GM12874 (cell line): ENCODE measurements around the gene RFLNA.

Experiments used
- TF ChIP-seq, protein P1 (sequence below): IDR thresholded peaks from 2 replicates; pipeline ENCODE4 v1.5.1; 2011; ENCODE audit warnings: low read depth, mild to moderate bottlenecking, control low read depth, low read length, moderate library complexity; ENCODE audit not compliant: insufficient read depth

RFLNA gene

DNA sequence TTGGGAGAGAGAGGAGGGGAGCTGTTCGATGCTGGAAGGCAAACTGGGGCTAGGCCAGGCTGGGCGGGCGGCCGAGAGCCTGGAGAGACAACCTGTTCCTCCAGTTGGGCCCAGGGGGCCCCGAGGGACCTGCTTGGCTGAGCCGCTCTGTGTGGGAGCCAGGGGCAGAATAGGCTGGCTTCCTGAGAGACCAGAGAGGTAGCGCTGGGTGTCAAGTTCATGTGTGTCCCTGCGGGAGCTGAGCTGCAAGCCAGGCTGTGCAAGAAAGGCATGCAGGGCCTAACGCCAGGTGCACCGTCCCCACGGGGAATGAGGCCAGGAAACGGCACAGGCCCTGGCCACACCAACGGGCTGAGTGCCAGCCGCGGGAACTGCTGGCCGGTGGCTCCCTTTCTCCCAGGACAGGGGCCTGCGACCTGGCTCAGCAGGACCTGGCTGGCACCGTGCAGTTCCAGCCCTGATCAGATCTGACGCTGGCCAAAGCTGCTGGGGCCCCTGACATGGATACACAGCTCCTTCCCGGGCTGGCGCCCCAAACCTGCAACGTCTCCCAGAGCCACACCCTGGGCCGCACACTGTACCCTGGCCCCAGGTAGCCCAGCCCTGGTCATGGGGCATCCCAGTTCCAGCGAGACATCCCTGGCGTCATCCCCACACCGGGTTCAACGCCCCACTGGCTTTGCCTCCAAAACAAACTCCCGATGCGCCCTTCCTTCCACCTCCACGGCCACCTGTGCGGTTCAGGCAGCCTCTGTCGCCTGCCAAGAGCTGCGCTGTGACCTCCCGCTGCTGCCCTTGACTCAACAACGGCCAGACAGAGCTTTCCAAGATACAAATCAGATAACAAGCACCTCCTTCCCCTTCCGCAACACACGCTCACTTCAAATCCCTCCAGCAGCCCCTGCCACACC lies 65.0 kb downstream of the RFLNA start:
- TF ChIP-seq, protein P1, sequence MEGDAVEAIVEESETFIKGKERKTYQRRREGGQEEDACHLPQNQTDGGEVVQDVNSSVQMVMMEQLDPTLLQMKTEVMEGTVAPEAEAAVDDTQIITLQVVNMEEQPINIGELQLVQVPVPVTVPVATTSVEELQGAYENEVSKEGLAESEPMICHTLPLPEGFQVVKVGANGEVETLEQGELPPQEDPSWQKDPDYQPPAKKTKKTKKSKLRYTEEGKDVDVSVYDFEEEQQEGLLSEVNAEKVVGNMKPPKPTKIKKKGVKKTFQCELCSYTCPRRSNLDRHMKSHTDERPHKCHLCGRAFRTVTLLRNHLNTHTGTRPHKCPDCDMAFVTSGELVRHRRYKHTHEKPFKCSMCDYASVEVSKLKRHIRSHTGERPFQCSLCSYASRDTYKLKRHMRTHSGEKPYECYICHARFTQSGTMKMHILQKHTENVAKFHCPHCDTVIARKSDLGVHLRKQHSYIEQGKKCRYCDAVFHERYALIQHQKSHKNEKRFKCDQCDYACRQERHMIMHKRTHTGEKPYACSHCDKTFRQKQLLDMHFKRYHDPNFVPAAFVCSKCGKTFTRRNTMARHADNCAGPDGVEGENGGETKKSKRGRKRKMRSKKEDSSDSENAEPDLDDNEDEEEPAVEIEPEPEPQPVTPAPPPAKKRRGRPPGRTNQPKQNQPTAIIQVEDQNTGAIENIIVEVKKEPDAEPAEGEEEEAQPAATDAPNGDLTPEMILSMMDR: no peak

DNA sequence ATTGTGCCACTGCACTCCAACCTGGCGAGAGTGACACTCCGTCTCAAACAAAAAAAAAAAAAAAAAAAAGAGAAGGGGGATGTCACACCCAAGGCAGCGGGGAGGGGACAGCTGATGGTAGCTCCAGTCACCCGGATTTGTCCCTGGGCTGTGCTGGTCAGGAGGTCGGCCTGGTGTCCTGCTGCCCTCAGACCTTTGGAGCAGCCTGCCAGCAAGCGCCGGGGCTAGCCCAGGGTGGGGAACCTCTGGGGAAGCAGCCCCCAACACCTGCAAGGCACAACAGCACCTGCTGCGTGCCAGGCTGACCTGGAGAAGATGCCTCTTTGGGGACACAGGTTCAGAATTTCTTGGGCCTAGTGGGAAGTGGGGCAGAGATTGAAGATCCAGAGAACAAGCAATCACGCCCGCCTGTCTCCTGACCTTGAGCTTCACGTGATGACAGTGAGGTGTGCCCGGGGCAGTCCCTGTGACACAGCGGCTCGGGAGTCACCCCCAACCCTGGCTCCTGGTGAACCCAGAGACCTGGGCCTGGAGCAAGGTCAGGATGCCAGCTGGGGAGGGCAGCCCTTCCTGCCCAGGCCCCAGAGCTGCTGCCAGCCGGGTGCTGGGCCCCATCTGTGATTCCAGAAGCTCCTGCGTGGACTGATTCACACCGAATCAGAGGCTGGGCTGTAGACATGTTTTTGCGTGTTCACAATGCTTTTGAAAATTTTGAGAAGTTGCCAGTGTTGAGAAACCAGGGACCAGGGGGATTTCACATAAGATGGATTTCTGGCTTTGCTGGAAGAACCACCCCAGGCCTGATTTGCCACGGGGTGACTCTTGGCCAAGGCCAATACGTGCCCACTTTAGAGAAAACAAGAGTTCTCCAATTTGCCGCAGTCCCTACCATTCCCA lies 66.4 kb downstream of the RFLNA start:
- TF ChIP-seq, protein P1: no peak

DNA sequence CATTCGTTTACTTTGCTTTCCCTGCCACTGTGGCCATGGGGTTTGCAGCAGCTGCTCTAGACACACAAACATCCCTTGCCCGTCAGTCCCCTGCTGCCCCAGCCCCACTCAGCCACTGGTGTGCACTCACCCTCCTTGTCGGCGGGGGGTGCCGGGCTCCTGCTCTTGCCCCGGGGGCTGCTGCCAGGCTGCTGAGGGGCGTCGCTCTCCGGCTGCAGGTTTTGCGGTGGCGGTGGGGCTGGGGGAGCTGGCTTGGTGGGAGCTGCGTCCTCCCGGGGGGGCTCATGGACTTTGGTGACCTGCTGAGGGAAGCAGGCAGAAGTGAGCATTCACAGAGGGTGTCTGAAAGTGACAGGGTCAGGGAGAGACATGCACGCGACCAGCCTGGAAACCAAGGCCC lies 67.1 kb downstream of the RFLNA start:
- TF ChIP-seq, protein P1: no peak

DNA sequence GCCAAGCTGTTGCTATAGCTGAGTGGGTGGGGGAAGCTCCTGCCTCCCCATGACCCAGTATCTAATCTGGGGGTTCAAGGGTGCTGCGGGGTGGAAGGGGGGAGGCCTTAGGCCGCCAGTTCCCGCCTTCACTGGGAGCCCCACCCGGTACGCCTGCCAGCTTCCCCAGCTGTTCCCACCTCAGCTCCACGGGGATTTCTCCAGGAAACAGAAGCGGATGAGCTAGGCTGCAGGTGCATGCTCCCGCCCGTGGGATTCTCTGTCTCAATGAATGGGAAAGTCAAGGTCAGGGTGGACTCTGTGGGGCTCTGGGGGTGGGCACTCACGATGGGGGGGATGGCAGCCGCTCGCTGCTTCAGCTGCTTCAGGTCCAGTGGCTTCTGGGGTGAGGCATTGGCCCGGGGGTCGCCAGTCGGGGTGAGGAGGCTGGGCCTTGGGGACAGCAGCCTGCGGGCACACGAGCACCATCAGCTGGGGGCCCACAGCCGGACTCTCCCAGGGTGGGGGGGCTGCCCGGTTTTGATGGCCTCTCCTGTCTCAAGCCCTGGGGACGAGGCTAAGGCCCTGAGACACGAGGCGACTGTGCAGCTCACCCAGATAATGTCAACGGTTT lies 68.6 kb downstream of the RFLNA start:
- TF ChIP-seq, protein P1: no peak

GRCh38 chr12:124364543-124364942 lies 69.7 kb downstream of the RFLNA start:
- TF ChIP-seq, protein P1: no peak
